GM23338 (cell line): ENCODE measurements around the gene APBB1IP. TPM values are rescaled to one million over a fixed set of nuclear protein-coding genes. Genes with fewer than 3 reads are reported as not detected.

Source experiments
- ATAC-seq: fragments of 200-7000 bp; cut with Tn5 transposase; 3 replicates; pipeline ENCODE4 v1.9.1; 2020
- DNase-seq: peaks from one replicate; pipeline ENCODE4 v3.0.0-alpha.2; 2015; ENCODE audit warnings: low spot score
- H2AFZ ChIP-seq: fragments of 200-600 bp; sonication (generic); 2 replicates; pipeline ENCODE4 v1.8.0; 2016; ENCODE audit warnings: antibody characterized with exemption, mild to moderate bottlenecking, moderate library complexity
- H3F3A ChIP-seq: fragments of 200-600 bp; sonication (generic); replicated peaks from 2 replicates; pipeline ENCODE4 v1.8.0; 2017; ENCODE audit warnings: antibody characterized with exemption, mixed run types, low read depth
- H3K27ac ChIP-seq: fragments of 200-600 bp; sonication (generic); 2 replicates; pipeline ENCODE4 v1.6.1; 2016; ENCODE audit warnings: low read depth
- H3K27me3 ChIP-seq: fragments of 200-600 bp; sonication (generic); 2 replicates; pipeline ENCODE4 v1.8.0; 2016; ENCODE audit warnings: mild to moderate bottlenecking, mixed run types, moderate library complexity; ENCODE audit not compliant: insufficient read depth
- H3K36me3 ChIP-seq: fragments of 200-600 bp; sonication (generic); 2 replicates; pipeline ENCODE4 v1.8.0; 2016; ENCODE audit warnings: mild to moderate bottlenecking; ENCODE audit not compliant: insufficient read depth
- H3K4me1 ChIP-seq: fragments of 200-600 bp; sonication (generic); 2 replicates; pipeline ENCODE4 v1.8.0; 2016; ENCODE audit warnings: mild to moderate bottlenecking, moderate library complexity; ENCODE audit not compliant: insufficient read depth
- H3K4me2 ChIP-seq: fragments of 200-600 bp; sonication (generic); 2 replicates; pipeline ENCODE4 v1.7.1; 2017; ENCODE audit warnings: mixed run types
- H3K4me3 ChIP-seq: fragments of 200-600 bp; sonication (generic); 2 replicates; pipeline ENCODE4 v1.6.1; 2016; ENCODE audit warnings: mixed run types
- H3K79me2 ChIP-seq: fragments of 200-600 bp; sonication (generic); replicated peaks from 2 replicates; pipeline ENCODE4 v1.8.0; 2017; ENCODE audit warnings: mild to moderate bottlenecking; ENCODE audit not compliant: insufficient read depth
- H3K9me2 ChIP-seq: fragments of 200-600 bp; sonication (generic); 2 replicates; pipeline ENCODE4 v1.8.0; 2017; ENCODE audit not compliant: insufficient read depth
- H4K20me1 ChIP-seq: fragments of 200-600 bp; sonication (generic); replicated peaks from 2 replicates; pipeline ENCODE4 v1.8.0; 2017; ENCODE audit warnings: mild to moderate bottlenecking; ENCODE audit not compliant: insufficient read depth
- H3K27ac Mint-ChIP-seq: 2 replicates; pipeline ENCODE4 v1.8.0; 2020; ENCODE audit warnings: inconsistent platforms, mild to moderate bottlenecking, moderate library complexity, mixed read lengths
- H3K27me3 Mint-ChIP-seq: 3 replicates; pipeline ENCODE4 v1.8.0; 2022; ENCODE audit warnings: low read depth, mild to moderate bottlenecking, moderate library complexity, mixed read lengths, inconsistent platforms; ENCODE audit not compliant: insufficient read depth, poor library complexity
- H3K36me3 Mint-ChIP-seq: 3 replicates; pipeline ENCODE4 v1.8.0; 2021; ENCODE audit warnings: low read depth, mild to moderate bottlenecking, inconsistent platforms, moderate library complexity, mixed read lengths
- H3K4me1 Mint-ChIP-seq: 3 replicates; pipeline ENCODE4 v1.8.0; 2020; ENCODE audit warnings: mild to moderate bottlenecking, inconsistent platforms, mixed read lengths
- H3K4me3 Mint-ChIP-seq: 3 replicates; pipeline ENCODE4 v1.8.0; 2021; ENCODE audit warnings: moderate library complexity, mild to moderate bottlenecking, inconsistent platforms, mixed read lengths
- H3K9me3 Mint-ChIP-seq: 3 replicates; pipeline ENCODE4 v1.8.0; 2020; ENCODE audit warnings: moderate library complexity, mild to moderate bottlenecking, inconsistent platforms, mixed read lengths
- CREB1 ChIP-seq: fragments of 250-450 bp; sonication (Bioruptor Pico); IDR thresholded peaks from 2 replicates; pipeline ENCODE4 v1.5.0; 2020; ENCODE audit warnings: low read depth, mild to moderate bottlenecking, moderate library complexity
- ETS1 ChIP-seq: IDR thresholded peaks from 2 replicates; pipeline ENCODE4 v1.6.1; 2016; ENCODE audit warnings: antibody characterized with exemption
- EZH2 ChIP-seq: fragments of 200-600 bp; sonication (generic); IDR thresholded peaks from one replicate; pipeline ENCODE4 v1.8.0; 2017; ENCODE audit warnings: antibody characterized with exemption, mild to moderate bottlenecking, low read depth; ENCODE audit not compliant: unreplicated experiment
- EZH2phosphoT487 ChIP-seq: fragments of 200-600 bp; sonication (generic); IDR thresholded peaks from one replicate; pipeline ENCODE4 v1.8.1; 2018; ENCODE audit warnings: antibody characterized with exemption; ENCODE audit not compliant: unreplicated experiment
- JUNB ChIP-seq: IDR thresholded peaks from one replicate; pipeline ENCODE4 v1.6.1; 2016; ENCODE audit warnings: antibody characterized with exemption; ENCODE audit not compliant: unreplicated experiment
- NANOG ChIP-seq: IDR thresholded peaks from 2 replicates; pipeline ENCODE4 v1.6.1; 2016; ENCODE audit warnings: antibody characterized with exemption, borderline replicate concordance
- POLR2AphosphoS5 ChIP-seq: IDR thresholded peaks from 2 replicates; pipeline ENCODE4 v1.6.1; 2016; ENCODE audit warnings: antibody characterized with exemption, low read depth
- REST ChIP-seq: IDR thresholded peaks from one replicate; pipeline ENCODE4 v1.6.1; 2018; ENCODE audit warnings: antibody characterized with exemption; ENCODE audit not compliant: unreplicated experiment
- STAT1 ChIP-seq: IDR thresholded peaks from one replicate; pipeline ENCODE4 v1.6.1; 2016; ENCODE audit warnings: antibody characterized with exemption; ENCODE audit not compliant: unreplicated experiment
- ZNF114 ChIP-seq: fragments of 250-450 bp; sonication (Bioruptor Pico); IDR thresholded peaks from 2 replicates; pipeline ENCODE4 v1.5.0; 2020; ENCODE audit warnings: mild to moderate bottlenecking, moderate library complexity
- ZNF331 ChIP-seq: fragments of 250-450 bp; sonication (Bioruptor Pico); IDR thresholded peaks from 2 replicates; pipeline ENCODE4 v1.5.0; 2020; ENCODE audit warnings: low read depth, mild to moderate bottlenecking, moderate library complexity
- polyA plus RNA-seq: library from polyadenylated mRNA; unstranded; fragments of >200 nt; fragmentation: Nextera tagmentation; extraction: Ambion mirVana; gene quantifications from 2 replicates; pipeline ENCODE4 v1.2.1, GENCODE V29; 2016
- total RNA-seq: library from RNA; depleted of rRNA; stranded (reverse); fragments of >200 nt; shearing (Covaris generic); gene quantifications from 2 replicates; pipeline ENCODE4 v1.2.3, GENCODE V29; 2014
- TF ChIP-seq, protein P1 (sequence below), 2 experiments: fragments of 200-600 bp in 1 of 2; sonication (generic) in 1 of 2; conservative IDR thresholded peaks; 2 replicates each; pipeline versions ENCODE4 v1.5.1 to v1.6.1; 2016 to 2017; ENCODE audit warnings: antibody characterized with exemption in 2 of 2, low read depth in 2 of 2, mild to moderate bottlenecking in 2 of 2, moderate library complexity in 1 of 2
- TF ChIP-seq, protein P2 (sequence below): fragments of 250-450 bp; sonication (Bioruptor Pico); IDR thresholded peaks from 2 replicates; pipeline ENCODE4 v1.5.0; 2020; ENCODE audit warnings: mild to moderate bottlenecking, moderate library complexity

APBB1IP gene
- total and polyA plus RNA-seq, 2 experiments from 2014 or later, result 0.14 to 0.16 TPM

GRCh38 chr10:26593896-26594295 is 155.8 kb downstream of the APBB1IP start:
- Histone ChIP-seq H3K79me2 (no peaks in the 10 kb centered on the region), H4K20me1 (no peaks in the 10 kb centered on the region), H3K36me3 (no peaks in the 10 kb centered on the region), H3F3A (no peaks in the 10 kb centered on the region), H3K27ac (no peak overlapping the region), H2AFZ (peak overlapping the region; percentile 20), H3K4me2 (peak overlapping the region; percentile 52; the same call in 1 of the 2 replicates), H3K27me3 (no peaks in the 10 kb centered on the region), H3K4me1 (no peaks in the 10 kb centered on the region), H3K4me3 (0 out of 2 replicates have a peak overlapping the region, but pooled peaks have one; percentile 9), H3K9me2 (no peaks in the 10 kb centered on the region)
- peak; percentile 92 for ATAC-seq
- Mint-ChIP-seq H3K36me3 (no peaks in the 10 kb centered on the region), H3K4me1 (peaks cover 9% of the 10 kb centered on the region), H3K4me3 (no peak overlapping the region), H3K27me3 (peaks cover 2% of the 10 kb centered on the region), H3K9me3 (no peaks in the 10 kb centered on the region), H3K27ac (no peak overlapping the region)
- peak; percentile 60 for DNase-seq
- TF ChIP-seq CREB1 (CRISPR knock-in tag) (no peak), STAT1 (no peak), ZNF331 (CRISPR knock-in tag) (no peak), ZNF114 (CRISPR knock-in tag) (no peak), REST (no peak), NANOG (no peak), EZH2 (no peak), POLR2AphosphoS5 (no peak), ETS1 (no peak), JUNB (no peak), EZH2phosphoT487 (no peak)
- TF ChIP-seq, protein P1, sequence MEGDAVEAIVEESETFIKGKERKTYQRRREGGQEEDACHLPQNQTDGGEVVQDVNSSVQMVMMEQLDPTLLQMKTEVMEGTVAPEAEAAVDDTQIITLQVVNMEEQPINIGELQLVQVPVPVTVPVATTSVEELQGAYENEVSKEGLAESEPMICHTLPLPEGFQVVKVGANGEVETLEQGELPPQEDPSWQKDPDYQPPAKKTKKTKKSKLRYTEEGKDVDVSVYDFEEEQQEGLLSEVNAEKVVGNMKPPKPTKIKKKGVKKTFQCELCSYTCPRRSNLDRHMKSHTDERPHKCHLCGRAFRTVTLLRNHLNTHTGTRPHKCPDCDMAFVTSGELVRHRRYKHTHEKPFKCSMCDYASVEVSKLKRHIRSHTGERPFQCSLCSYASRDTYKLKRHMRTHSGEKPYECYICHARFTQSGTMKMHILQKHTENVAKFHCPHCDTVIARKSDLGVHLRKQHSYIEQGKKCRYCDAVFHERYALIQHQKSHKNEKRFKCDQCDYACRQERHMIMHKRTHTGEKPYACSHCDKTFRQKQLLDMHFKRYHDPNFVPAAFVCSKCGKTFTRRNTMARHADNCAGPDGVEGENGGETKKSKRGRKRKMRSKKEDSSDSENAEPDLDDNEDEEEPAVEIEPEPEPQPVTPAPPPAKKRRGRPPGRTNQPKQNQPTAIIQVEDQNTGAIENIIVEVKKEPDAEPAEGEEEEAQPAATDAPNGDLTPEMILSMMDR (conservative IDR thresholded peaks at IDR 0.05; ENCODE audit: low read depth in 2 of 2), result no peak
- TF ChIP-seq, protein P2, sequence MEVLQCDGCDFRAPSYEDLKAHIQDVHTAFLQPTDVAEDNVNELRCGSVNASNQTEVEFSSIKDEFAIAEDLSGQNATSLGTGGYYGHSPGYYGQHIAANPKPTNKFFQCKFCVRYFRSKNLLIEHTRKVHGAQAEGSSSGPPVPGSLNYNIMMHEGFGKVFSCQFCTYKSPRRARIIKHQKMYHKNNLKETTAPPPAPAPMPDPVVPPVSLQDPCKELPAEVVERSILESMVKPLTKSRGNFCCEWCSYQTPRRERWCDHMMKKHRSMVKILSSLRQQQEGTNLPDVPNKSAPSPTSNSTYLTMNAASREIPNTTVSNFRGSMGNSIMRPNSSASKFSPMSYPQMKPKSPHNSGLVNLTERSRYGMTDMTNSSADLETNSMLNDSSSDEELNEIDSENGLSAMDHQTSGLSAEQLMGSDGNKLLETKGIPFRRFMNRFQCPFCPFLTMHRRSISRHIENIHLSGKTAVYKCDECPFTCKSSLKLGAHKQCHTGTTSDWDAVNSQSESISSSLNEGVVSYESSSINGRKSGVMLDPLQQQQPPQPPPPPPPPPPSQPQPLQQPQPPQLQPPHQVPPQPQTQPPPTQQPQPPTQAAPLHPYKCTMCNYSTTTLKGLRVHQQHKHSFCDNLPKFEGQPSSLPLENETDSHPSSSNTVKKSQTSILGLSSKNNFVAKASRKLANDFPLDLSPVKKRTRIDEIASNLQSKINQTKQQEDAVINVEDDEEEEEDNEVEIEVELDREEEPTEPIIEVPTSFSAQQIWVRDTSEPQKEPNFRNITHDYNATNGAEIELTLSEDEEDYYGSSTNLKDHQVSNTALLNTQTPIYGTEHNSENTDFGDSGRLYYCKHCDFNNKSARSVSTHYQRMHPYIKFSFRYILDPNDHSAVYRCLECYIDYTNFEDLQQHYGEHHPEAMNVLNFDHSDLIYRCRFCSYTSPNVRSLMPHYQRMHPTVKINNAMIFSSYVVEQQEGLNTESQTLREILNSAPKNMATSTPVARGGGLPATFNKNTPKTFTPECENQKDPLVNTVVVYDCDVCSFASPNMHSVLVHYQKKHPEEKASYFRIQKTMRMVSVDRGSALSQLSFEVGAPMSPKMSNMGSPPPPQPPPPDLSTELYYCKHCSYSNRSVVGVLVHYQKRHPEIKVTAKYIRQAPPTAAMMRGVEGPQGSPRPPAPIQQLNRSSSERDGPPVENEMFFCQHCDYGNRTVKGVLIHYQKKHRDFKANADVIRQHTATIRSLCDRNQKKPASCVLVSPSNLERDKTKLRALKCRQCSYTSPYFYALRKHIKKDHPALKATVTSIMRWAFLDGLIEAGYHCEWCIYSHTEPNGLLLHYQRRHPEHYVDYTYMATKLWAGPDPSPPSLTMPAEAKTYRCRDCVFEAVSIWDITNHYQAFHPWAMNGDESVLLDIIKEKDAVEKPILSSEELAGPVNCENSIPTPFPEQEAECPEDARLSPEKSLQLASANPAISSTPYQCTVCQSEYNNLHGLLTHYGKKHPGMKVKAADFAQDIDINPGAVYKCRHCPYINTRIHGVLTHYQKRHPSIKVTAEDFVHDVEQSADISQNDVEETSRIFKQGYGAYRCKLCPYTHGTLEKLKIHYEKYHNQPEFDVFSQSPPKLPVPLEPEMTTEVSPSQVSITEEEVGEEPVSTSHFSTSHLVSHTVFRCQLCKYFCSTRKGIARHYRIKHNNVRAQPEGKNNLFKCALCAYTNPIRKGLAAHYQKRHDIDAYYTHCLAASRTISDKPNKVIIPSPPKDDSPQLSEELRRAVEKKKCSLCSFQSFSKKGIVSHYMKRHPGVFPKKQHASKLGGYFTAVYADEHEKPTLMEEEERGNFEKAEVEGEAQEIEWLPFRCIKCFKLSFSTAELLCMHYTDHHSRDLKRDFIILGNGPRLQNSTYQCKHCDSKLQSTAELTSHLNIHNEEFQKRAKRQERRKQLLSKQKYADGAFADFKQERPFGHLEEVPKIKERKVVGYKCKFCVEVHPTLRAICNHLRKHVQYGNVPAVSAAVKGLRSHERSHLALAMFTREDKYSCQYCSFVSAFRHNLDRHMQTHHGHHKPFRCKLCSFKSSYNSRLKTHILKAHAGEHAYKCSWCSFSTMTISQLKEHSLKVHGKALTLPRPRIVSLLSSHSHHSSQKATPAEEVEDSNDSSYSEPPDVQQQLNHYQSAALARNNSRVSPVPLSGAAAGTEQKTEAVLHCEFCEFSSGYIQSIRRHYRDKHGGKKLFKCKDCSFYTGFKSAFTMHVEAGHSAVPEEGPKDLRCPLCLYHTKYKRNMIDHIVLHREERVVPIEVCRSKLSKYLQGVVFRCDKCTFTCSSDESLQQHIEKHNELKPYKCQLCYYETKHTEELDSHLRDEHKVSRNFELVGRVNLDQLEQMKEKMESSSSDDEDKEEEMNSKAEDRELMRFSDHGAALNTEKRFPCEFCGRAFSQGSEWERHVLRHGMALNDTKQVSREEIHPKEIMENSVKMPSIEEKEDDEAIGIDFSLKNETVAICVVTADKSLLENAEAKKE, result no peak
